ENCODE data around the gene TCEAL2.
"Not testable (repeated sequence)": the region's sequence is repeated elsewhere in the genome, so short reads cannot be mapped to it uniquely, and the experiment has no call there.

GRCh38 chrX:102140876-102141275 lies 15.4 kb downstream of the TCEAL2 start:
- not testable (repeated sequence) for TF ChIP-seq POLR2A (IDR thresholded peaks at IDR 0.05); CTCF (IDR thresholded peaks at IDR 0.05 in 4 of 5, conservative IDR thresholded peaks at IDR 0.05 in 1 of 5)
